AG04450 (cell line): Measurements from ENCODE around the gene KLF4. TPM values are rescaled to one million over a fixed set of nuclear protein-coding genes. Genes with fewer than 3 reads are reported as not detected.

Experiments
- CTCF ChIA-PET: fragments of 300-600, 350-600 bp; formaldehyde crosslinking; extraction: SDS; loops from one replicate; lab custom pipeline; 2022; ENCODE audit warnings: antibody characterized with exemption, inconsistent platforms; lab: Charles Lee
- POLR2A ChIA-PET: fragments of 350-600 bp; formaldehyde crosslinking; extraction: SDS; loops from one replicate; lab custom pipeline; 2021; ENCODE audit warnings: antibody characterized with exemption, inconsistent platforms; lab: Yijun Ruan, JAX
- DNase-seq: peaks from one replicate; pipeline ENCODE4 v3.0.0-alpha.2; 2011; ENCODE audit warnings: low read depth, low spot score
- H3K27ac ChIP-seq: one replicate; pipeline ENCODE4 v1.5.1; 2012; ENCODE audit warnings: low read depth, low read length, control low read depth
- H3K27me3 ChIP-seq: one replicate; pipeline ENCODE4 v1.6.0; 2012; ENCODE audit warnings: low read length; ENCODE audit not compliant: control insufficient read depth, insufficient read depth
- H3K4me3 ChIP-seq: 2 replicates; pipeline ENCODE4 v1.5.1; 2011; ENCODE audit warnings: mild to moderate bottlenecking, low read depth, low read length, control low read depth
- H3K9me3 ChIP-seq: 2 replicates; pipeline ENCODE4 v1.5.1; 2012; ENCODE audit warnings: low read length; ENCODE audit not compliant: control insufficient read depth, insufficient read depth
- polyA minus RNA-seq: library from RNA; depleted of rRNA, polyadenylated mRNA; stranded (reverse); fragments of >200 nt; gene quantifications from 2 replicates; pipeline ENCODE4 v1.2.3, GENCODE V29; 2011; rRNA and poly(A)+ RNA removed
- polyA plus RNA-seq: library from polyadenylated mRNA; depleted of rRNA; stranded (reverse); fragments of >200 nt; gene quantifications from 2 replicates; pipeline ENCODE4 v1.2.3, GENCODE V29; 2011; rRNA removed
- TF ChIP-seq, protein P1 (sequence below): IDR thresholded peaks from 2 replicates; pipeline ENCODE4 v1.5.1; 2011; ENCODE audit warnings: low read depth, low read length, control low read depth, inconsistent platforms

Gene KLF4
- polyA plus RNA-seq (3.1 TPM in 2 replicates), polyA minus RNA-seq (2.2 and 2.3 TPM in 2 replicates)

DNA sequence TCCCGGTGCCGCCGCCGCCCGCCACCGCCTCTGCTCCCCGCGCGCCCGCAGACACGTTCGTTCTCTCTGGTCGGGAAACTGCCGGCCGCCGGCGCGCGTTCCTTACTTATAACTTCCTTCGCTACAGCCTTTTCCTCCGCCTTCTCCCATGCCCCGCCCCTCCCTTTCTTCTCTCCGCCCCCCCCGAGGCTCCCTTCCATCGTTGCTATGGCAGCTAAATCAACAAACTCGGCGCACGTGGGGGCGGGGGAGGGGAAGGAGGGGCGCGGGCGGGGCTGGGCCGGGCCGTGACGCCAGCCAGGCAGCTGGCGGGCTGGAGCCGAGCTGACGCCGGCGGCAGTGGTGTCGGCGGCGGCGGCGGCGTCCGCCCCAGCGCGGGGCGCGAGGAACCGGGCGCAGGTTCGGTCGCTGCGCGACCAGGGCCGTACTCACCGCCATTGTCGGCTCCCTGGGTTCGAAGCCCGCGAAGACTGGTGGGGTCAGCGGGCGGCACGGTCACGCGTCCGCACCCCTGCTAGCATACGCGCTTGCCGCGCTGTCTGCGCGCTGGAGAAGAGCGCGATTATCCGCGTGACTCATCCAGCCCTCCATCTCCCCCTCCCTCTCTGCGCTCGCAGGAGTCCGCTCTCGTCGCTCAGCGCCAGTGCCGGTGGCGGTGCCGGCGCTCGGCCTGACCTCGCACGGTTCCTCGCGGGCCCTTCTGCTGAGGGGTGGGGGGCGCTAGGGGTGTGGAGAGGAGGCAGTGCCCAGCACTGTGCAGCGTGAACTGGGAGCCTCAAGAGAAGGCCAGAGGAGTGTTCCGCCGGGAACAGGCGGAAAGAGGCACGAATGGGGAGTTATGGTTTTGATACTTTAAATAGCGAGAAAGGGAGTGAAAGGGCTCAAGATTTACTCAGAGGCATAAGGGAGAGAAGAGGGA is at the start of gene KLF4:
TSS of gene KLF4 (minus strand) at position 83 of the 919 bp plus-strand sequence. CDS start 597 bp downstream, outside the sequence.
- peak; percentile 85 for DNase-seq
- TF ChIP-seq, protein P1, sequence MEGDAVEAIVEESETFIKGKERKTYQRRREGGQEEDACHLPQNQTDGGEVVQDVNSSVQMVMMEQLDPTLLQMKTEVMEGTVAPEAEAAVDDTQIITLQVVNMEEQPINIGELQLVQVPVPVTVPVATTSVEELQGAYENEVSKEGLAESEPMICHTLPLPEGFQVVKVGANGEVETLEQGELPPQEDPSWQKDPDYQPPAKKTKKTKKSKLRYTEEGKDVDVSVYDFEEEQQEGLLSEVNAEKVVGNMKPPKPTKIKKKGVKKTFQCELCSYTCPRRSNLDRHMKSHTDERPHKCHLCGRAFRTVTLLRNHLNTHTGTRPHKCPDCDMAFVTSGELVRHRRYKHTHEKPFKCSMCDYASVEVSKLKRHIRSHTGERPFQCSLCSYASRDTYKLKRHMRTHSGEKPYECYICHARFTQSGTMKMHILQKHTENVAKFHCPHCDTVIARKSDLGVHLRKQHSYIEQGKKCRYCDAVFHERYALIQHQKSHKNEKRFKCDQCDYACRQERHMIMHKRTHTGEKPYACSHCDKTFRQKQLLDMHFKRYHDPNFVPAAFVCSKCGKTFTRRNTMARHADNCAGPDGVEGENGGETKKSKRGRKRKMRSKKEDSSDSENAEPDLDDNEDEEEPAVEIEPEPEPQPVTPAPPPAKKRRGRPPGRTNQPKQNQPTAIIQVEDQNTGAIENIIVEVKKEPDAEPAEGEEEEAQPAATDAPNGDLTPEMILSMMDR, result no peak
- Histone ChIP-seq H3K27ac (peak within 1 kb of the TSS; percentile 75), H3K9me3 (peaks cover 14% of the 10 kb centered on the region; the same call in 1 of the 2 replicates), H3K27me3 (peaks cover 21% of the 10 kb centered on the region), H3K4me3 (peak within 1 kb of the TSS; percentile 74)
- POLR2A ChIA-PET, result interaction anchor here (0.6 to 0.7 kb wide), 6 partner anchors 182 to 1799 kb away, joined by 3 to 11 read pairs (median 6); no protein-coding TSS in a partner anchor
- CTCF ChIA-PET, result interaction anchor here (0.6 kb wide), 1 partner anchor 78 kb away, joined by 3 read pairs; no protein-coding TSS in a partner anchor

DNA sequence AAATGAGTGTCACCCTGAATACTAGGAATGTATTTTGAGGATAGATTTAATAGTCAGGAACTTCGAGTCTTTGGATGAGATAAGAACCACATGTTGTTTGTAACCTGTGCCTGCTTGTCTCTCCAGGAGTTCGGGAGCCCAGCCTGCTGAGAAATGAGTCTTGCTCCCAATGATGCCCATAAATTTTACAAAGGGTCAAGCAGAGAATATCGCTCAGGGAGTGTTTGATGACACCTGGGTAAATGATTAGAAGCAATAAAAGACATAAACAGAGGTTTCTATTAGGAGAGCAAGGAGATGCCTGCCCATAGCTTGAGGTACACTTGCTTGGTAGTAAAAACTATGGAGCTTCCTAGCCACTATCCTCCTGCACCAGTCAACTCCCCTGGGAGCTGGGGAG is 46.9 kb upstream of the KLF4 start:
- no peak overlapping the region for H3K4me3 ChIP-seq
- ChIA-PET POLR2A (no interaction called here), CTCF (no interaction called here)
- no peak overlapping the region for H3K27ac ChIP-seq
- TF ChIP-seq, protein P1, result no peak
- DNase-seq, result no peak
- no peaks in the 10 kb centered on the region for H3K27me3 ChIP-seq
- H3K9me3 ChIP-seq, result no peaks in the 10 kb centered on the region; the same call in 1 of the 2 replicates

DNA sequence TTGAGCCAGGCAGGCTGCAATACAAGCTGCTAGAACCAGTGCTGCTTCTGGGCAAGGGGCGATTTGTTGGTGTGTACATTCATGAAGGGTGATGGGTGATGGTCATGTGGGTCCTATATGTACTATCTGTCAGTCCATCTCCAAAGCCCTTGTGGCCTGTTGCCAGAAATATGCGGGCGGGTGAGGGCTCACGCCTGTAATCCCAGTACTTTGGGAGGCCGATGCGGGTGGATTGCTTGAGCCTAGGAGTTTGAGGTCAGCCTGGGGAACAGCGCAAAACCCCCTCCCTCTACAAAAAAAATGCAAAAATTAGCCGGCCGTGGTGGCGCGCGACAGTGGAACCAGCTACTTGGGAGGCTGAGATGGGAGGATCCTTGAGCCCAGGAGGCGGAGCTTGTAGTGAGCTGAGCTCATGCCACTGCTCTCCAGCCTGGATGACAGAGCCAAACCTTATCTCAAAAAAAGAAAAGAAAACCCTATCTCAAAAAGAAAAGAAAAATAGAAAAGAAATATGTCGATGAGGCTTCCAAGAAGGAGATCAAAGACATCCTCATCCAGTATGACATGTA is 45.0 kb upstream of the KLF4 start:
- ChIA-PET CTCF (no interaction called here), POLR2A (no interaction called here)
- TF ChIP-seq, protein P1, result no peak

DNA sequence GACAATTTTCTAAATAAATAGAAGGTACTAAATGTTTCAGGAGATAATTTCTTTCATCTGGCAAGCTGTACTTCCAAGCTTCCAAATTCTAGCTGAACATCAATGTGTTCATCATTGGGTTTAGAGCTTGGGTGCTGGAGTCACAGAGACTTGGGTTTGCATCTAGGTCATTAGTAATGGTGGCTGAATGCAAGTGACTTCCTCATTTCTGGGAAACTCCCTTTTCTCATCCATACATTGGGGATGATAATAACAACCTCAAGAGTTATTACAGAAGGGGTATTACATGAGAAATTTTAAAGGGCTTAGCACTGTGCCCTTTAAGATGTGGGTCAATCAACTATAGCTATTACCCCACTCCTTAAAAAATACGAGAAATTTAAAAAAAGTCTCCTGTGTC is 41.1 kb upstream of the KLF4 start:
- H3K27ac ChIP-seq, result no peak overlapping the region
- POLR2A ChIA-PET, result no interaction called here

More for the DNA sequence above, 45.0 kb upstream of the KLF4 start:
- Histone ChIP-seq H3K27ac (no peak overlapping the region), H3K9me3 (no peaks in the 10 kb centered on the region; the same call in 1 of the 2 replicates), H3K4me3 (no peak overlapping the region), H3K27me3 (no peaks in the 10 kb centered on the region)
- no peak for DNase-seq

More for the DNA sequence above, 41.1 kb upstream of the KLF4 start:
- H3K27me3 ChIP-seq, result no peaks in the 10 kb centered on the region
- TF ChIP-seq, protein P1, result no peak
- H3K9me3 ChIP-seq, result no peaks in the 10 kb centered on the region; the same call in 1 of the 2 replicates
- DNase-seq, result no peak
- CTCF ChIA-PET, result no interaction called here
- no peak overlapping the region for H3K4me3 ChIP-seq
